ENCODE measurements around the gene PZP.

Gene PZP

GRCh38 chr12:9099552-9100190, 108.5 kb downstream of the PZP start:
- DNase-seq = no peak

Measured in activated CD4-positive, CD25-positive, alpha-beta regulatory T cell (primary cell).